ENCODE data around the gene MGAT5. TPM values are rescaled to one million over a fixed set of nuclear protein-coding genes. Genes with fewer than 3 reads are reported as not detected.

The MGAT5 gene
- total RNA-seq, 4 donors from 2014 or later: 16.3 to 37.8 (median 32.5) TPM

GRCh38 chr2:134269972-134270735 lies 16.3 kb downstream of the MGAT5 start:
- 70 to 72% methylated on average over 7 of the region's 7 CpGs for WGBS, 2 donors
- intact Hi-C loops (cut with DNase I; ENCODE audit: low total_unique reads): no loop called here
- no peak for DNase-seq (ENCODE audit: low spot score in 2 of 2)
- no peak for TF ChIP-seq CTCF (IDR thresholded peaks at IDR 0.05)
- TF ChIP-seq POLR2A (IDR thresholded peaks at IDR 0.05): no peak
- no peak overlapping the region for H3K4me3 ChIP-seq (ENCODE audit: low read depth, poor library complexity, severe bottlenecking)

- no peak overlapping the region for H3K4me3 ChIP-seq (ENCODE audit: low read depth, poor library complexity, severe bottlenecking)
- intact Hi-C loops (cut with DNase I; ENCODE audit: low total_unique reads): no loop called here
- TF ChIP-seq POLR2A (IDR thresholded peaks at IDR 0.05): no peak
- no peak for TF ChIP-seq CTCF (IDR thresholded peaks at IDR 0.05)
These were observed 17.9 kb downstream of the MGAT5 start for GRCh38 chr2:134271758-134272157.

GRCh38 chr2:134272806-134273205 lies 18.9 kb downstream of the MGAT5 start:
- TF ChIP-seq POLR2A (IDR thresholded peaks at IDR 0.05): no peak
- no peak for TF ChIP-seq CTCF (IDR thresholded peaks at IDR 0.05)
- intact Hi-C loops (cut with DNase I; ENCODE audit: low total_unique reads): no loop called here
- 90 to 91% methylated on average over 9 of the region's 9 CpGs for WGBS, 2 donors
- no peak for DNase-seq (ENCODE audit: low spot score in 2 of 2)
- no peak overlapping the region for H3K4me3 ChIP-seq (ENCODE audit: low read depth, poor library complexity, severe bottlenecking)

More at GRCh38 chr2:134271758-134272157, 17.9 kb downstream of the MGAT5 start:
- DNase-seq (ENCODE audit: low spot score in 2 of 2): no peak
- 76 to 80% methylated on average over 2 of the region's 2 CpGs for WGBS, 2 donors

- TF ChIP-seq CTCF (IDR thresholded peaks at IDR 0.05): no peak
- no peak for TF ChIP-seq POLR2A (IDR thresholded peaks at IDR 0.05)
- H3K4me3 ChIP-seq (ENCODE audit: low read depth, poor library complexity, severe bottlenecking): no peak overlapping the region
- 74 to 75% methylated on average over 4 of the region's 4 CpGs for WGBS, 2 donors
- no peak for DNase-seq (ENCODE audit: low spot score in 2 of 2)
- intact Hi-C loops (cut with DNase I; ENCODE audit: low total_unique reads): no loop called here
These were observed 19.5 kb downstream of the MGAT5 start for GRCh38 chr2:134273256-134273983.

- intact Hi-C loops (cut with DNase I; ENCODE audit: low total_unique reads): no loop called here
- no peak for DNase-seq (ENCODE audit: low spot score in 2 of 2)
- 94 to 96% methylated on average over 3 of the region's 3 CpGs for WGBS, 2 donors
- no peak overlapping the region for H3K4me3 ChIP-seq (ENCODE audit: low read depth, poor library complexity, severe bottlenecking)
- TF ChIP-seq CTCF (IDR thresholded peaks at IDR 0.05): no peak
These were observed 20.2 kb downstream of the MGAT5 start for GRCh38 chr2:134274121-134274520.
